Trophoblast cell (in vitro differentiated cells and primary cell): Measurements from ENCODE around the gene HOXC11.
A peak's percentile ranks its signal among the peaks of the same experiment; 100 is the strongest.

ENCODE experiments used
- DNase-seq, 2 donors: peaks; one replicate each; pipeline ENCODE4 v3.0.0-alpha.2; 2016
- H2AFZ ChIP-seq: 2 replicates; pipeline ENCODE4 v1.6.1; 2013; ENCODE audit warnings: low read length, moderate library complexity, mild to moderate bottlenecking; ENCODE audit not compliant: insufficient read depth, poor library complexity
- H2AK5ac ChIP-seq: 2 replicates; pipeline ENCODE4 v1.6.1; 2013; ENCODE audit warnings: mild to moderate bottlenecking, low read length
- H2BK120ac ChIP-seq: 2 replicates; pipeline ENCODE4 v1.6.1; 2013; ENCODE audit warnings: low read length, mild to moderate bottlenecking, moderate library complexity; ENCODE audit not compliant: insufficient read depth, poor library complexity
- H2BK12ac ChIP-seq: 2 replicates; pipeline ENCODE4 v1.6.1; 2013; ENCODE audit warnings: mild to moderate bottlenecking, low read length, moderate library complexity
- H2BK5ac ChIP-seq: 2 replicates; pipeline ENCODE4 v1.6.1; 2013; ENCODE audit warnings: low read length, low read depth, moderate library complexity, mild to moderate bottlenecking; ENCODE audit not compliant: poor library complexity
- H3K14ac ChIP-seq: 2 replicates; pipeline ENCODE4 v1.6.1; 2013; ENCODE audit warnings: mild to moderate bottlenecking, low read length
- H3K18ac ChIP-seq: 2 replicates; pipeline ENCODE4 v1.6.1; 2013; ENCODE audit warnings: mild to moderate bottlenecking, low read length
- H3K23ac ChIP-seq: 2 replicates; pipeline ENCODE4 v1.6.1; 2013; ENCODE audit warnings: low read length
- H3K27ac ChIP-seq: 2 replicates; pipeline ENCODE4 v1.5.1; 2013; ENCODE audit warnings: low read depth, mild to moderate bottlenecking, inconsistent platforms, low read length, moderate library complexity
- H3K27me3 ChIP-seq: 2 replicates; pipeline ENCODE4 v1.6.1; 2013; ENCODE audit warnings: inconsistent platforms, mild to moderate bottlenecking, low read length, moderate library complexity; ENCODE audit not compliant: insufficient read depth
- H3K36me3 ChIP-seq, 2 experiments: 1 replicate in 1 of 2; 2 replicates in 1 of 2; pipeline ENCODE4 v1.6.1; 2013; ENCODE audit warnings: low read length in 2 of 2, mild to moderate bottlenecking in 2 of 2, moderate library complexity in 1 of 2; ENCODE audit not compliant: insufficient read depth in 2 of 2, control insufficient read depth in 1 of 2
- H3K4ac ChIP-seq: 2 replicates; pipeline ENCODE4 v1.6.1; 2013; ENCODE audit warnings: low read depth, mild to moderate bottlenecking, low read length, moderate library complexity
- H3K4me1 ChIP-seq, 2 experiments: 1 replicate in 1 of 2; 2 replicates in 1 of 2; pipeline ENCODE4 v1.6.1; 2013; ENCODE audit warnings: low read length in 2 of 2, mild to moderate bottlenecking in 2 of 2, moderate library complexity in 1 of 2; ENCODE audit not compliant: insufficient read depth in 2 of 2, control insufficient read depth in 1 of 2
- H3K4me2 ChIP-seq: 2 replicates; pipeline ENCODE4 v1.6.1; 2013; ENCODE audit warnings: inconsistent platforms, mild to moderate bottlenecking, low read length, moderate library complexity
- H3K4me3 ChIP-seq: 2 replicates; pipeline ENCODE4 v1.5.1; 2013; ENCODE audit warnings: mild to moderate bottlenecking, low read depth, low read length, inconsistent platforms
- H3K79me1 ChIP-seq: one replicate; pipeline ENCODE4 v1.6.1; 2013; ENCODE audit warnings: low read length
- H3K79me2 ChIP-seq: 2 replicates; pipeline ENCODE4 v1.6.1; 2013; ENCODE audit warnings: low read length, mild to moderate bottlenecking; ENCODE audit not compliant: control insufficient read depth, insufficient read depth, poor library complexity
- H3K9ac ChIP-seq: 2 replicates; pipeline ENCODE4 v1.6.1; 2013; ENCODE audit warnings: mild to moderate bottlenecking, low read length
- H3K9me3 ChIP-seq: 2 replicates; pipeline ENCODE4 v1.6.1; 2013; ENCODE audit warnings: low read depth, mild to moderate bottlenecking, control low read depth, inconsistent platforms, low read length; ENCODE audit not compliant: insufficient read depth
- H4K12ac ChIP-seq: 2 replicates; pipeline ENCODE4 v1.6.1; 2013; ENCODE audit warnings: low read depth, mild to moderate bottlenecking, low read length, moderate library complexity
- H4K8ac ChIP-seq: 2 replicates; pipeline ENCODE4 v1.6.1; 2013; ENCODE audit warnings: low read depth, mild to moderate bottlenecking, low read length, moderate library complexity
- H4K91ac ChIP-seq: one replicate; pipeline ENCODE4 v1.6.1; 2013; ENCODE audit warnings: low read depth, mild to moderate bottlenecking, low read length, moderate library complexity
- WGBS: extraction: QIAGEN DNeasy Blood & Tissue Kit; methylation state at CpG from one replicate; pipeline ENCODE4 v1.1.7; 2013; ENCODE audit warnings: missing lambda C conversion rate; ENCODE audit not compliant: insufficient read length, insufficient coverage; ENCODE audit errors: extremely low coverage; 5-methylcytosine and 5-hydroxymethylcytosine counted together

HOXC11 gene

DNA sequence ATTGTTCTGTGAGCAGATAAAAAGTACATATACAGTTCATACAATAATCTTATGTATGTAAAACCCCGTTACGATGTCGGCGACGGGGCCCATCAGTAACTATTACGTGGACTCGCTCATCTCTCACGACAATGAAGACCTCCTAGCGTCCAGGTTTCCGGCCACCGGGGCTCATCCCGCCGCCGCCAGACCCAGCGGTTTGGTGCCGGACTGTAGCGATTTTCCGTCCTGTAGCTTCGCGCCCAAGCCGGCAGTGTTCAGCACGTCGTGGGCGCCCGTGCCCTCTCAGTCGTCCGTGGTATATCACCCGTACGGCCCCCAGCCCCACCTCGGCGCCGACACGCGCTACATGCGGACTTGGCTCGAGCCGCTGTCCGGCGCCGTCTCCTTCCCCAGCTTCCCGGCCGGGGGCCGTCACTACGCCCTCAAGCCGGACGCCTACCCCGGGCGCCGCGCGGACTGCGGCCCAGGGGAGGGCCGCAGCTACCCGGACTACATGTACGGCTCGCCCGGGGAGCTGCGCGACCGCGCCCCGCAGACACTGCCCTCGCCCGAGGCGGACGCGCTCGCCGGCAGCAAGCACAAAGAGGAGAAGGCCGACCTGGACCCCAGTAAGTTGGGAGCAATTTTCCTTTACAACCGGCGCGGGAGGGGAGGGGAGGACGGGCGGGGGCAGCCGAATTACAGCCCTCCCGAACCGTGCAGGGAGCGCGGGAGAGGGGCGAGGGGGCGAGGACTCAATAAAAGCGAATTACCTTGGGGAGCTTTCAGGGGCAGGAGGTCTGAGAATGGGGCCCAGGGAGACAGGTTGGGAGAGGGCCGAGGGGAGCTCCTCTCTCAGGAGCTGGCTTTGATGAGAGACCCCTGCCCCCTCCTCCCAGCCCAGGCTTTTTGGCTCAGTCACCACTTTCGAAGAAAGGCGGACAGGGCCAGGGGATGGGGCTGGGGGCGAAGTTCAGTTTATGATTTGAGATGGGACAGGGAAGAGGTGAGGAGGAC lies 27.5 kb downstream of the HOXC11 start, which contains the start of gene HOXC9:
Gene HOXC9 (plus strand): TSS at position 46 of the 999 bp plus-strand sequence. CDS start 28 bp downstream, at position 74.
- no peak within 1 kb of the TSS for H2BK120ac ChIP-seq
- H3K9ac ChIP-seq = no peak within 1 kb of the TSS
- H3K18ac ChIP-seq = no peak within 1 kb of the TSS
- H2AFZ ChIP-seq = no peak within 1 kb of the TSS
- no CpG with 5 or more reads among the region's 87 CpGs for WGBS
- H3K79me1 ChIP-seq = no peaks in the 10 kb centered on the region
- H3K79me2 ChIP-seq = no peaks in the 10 kb centered on the region
- peak within 1 kb of the TSS; percentile 66 for H3K4me2 ChIP-seq
- H3K9me3 ChIP-seq = peaks cover 12% of the 10 kb centered on the region
- no peaks in the 10 kb centered on the region for H3K36me3 ChIP-seq
- no peak within 1 kb of the TSS for H4K8ac ChIP-seq
- no peak within 1 kb of the TSS for H2AK5ac ChIP-seq
- H3K4me1 ChIP-seq = peaks cover 0 to 7% of the 10 kb centered on the region in 2 experiments
- no peak within 1 kb of the TSS for H2BK5ac ChIP-seq
- no peak within 1 kb of the TSS for H4K12ac ChIP-seq
- H3K4me3 ChIP-seq = no peak within 1 kb of the TSS
- no peak within 1 kb of the TSS for H4K91ac ChIP-seq
- no peak within 1 kb of the TSS for H2BK12ac ChIP-seq
- DNase-seq = peak in 1 of 2 donors; percentile 57
- H3K4ac ChIP-seq = no peak within 1 kb of the TSS
- H3K27ac ChIP-seq = no peak within 1 kb of the TSS
- no peak within 1 kb of the TSS for H3K23ac ChIP-seq
- no peak within 1 kb of the TSS for H3K14ac ChIP-seq
- H3K27me3 ChIP-seq = peaks cover 98% of the 10 kb centered on the region

DNA sequence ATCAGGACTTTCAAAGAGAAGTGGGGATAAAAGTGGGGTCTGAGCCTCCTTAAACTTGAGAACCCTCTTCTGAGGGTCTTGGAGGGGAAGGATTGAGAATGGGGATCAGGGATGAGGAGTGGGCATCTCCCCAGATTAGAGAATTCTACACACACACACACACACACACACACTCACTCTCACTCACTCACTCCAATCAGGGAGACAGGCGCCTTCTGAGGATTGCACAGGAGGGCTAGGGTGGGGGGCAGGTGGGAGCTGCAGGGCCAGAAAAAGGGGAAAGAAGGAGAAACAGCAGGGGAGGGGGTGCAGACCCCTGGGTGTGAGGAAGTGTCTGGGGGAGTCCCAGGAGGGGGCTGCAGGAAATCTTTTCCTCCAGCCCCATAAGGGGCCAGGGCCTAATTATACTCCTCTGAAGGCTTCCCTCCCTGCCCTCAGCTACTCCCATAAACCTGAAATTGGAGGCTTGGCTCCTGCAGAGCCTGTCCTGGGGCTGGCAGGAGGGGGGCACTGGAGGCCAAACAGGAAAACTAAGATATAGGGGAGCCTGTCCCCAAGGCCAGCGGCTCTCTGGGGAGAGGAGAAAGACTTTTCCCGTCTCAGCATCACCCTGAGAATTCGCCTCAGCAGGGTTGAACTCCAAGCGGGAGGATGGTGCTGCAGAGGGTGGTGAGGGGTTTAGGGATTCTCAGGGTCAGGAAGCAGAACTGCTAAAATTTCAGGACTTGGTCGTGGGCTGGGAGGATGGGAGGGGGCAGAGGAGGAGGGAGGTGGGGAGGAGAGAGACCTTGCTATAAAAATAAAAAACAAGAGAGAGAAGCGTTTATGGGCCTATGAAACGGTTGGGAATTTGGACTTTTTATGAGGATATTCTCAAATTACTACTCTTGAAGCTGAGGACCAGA lies 28.6 kb downstream of the HOXC11 start:
- Histone ChIP-seq H3K23ac (no peak overlapping the region), H4K91ac (no peak overlapping the region), H2BK5ac (no peak overlapping the region), H2BK12ac (no peak overlapping the region), H3K4ac (no peak overlapping the region), H3K18ac (no peak overlapping the region), H2AK5ac (no peak overlapping the region), H2AFZ (no peak overlapping the region), H3K14ac (no peak overlapping the region), H3K9ac (no peak overlapping the region), H2BK120ac (no peak overlapping the region), H4K8ac (no peak overlapping the region), H3K79me2 (no peaks in the 10 kb centered on the region), H3K79me1 (no peaks in the 10 kb centered on the region), H3K4me3 (no peak overlapping the region), H4K12ac (no peak overlapping the region), H3K4me2 (no peak overlapping the region), H3K27me3 (peaks cover 97% of the 10 kb centered on the region), H3K9me3 (peaks cover 10% of the 10 kb centered on the region), H3K27ac (no peak overlapping the region), H3K4me1 (peaks cover 0 to 3% of the 10 kb centered on the region in 2 experiments), H3K36me3 (no peaks in the 10 kb centered on the region)
- DNase-seq = no peak
- WGBS = no CpG with 5 or more reads among the region's 8 CpGs

GRCh38 chr12:54002278-54002914 lies 29.5 kb downstream of the HOXC11 start:
- H3K4me3 ChIP-seq = no peak overlapping the region
- peaks cover 95% of the 10 kb centered on the region for H3K27me3 ChIP-seq
- no peak overlapping the region for H4K91ac ChIP-seq
- H4K12ac ChIP-seq = no peak overlapping the region
- H3K18ac ChIP-seq = no peak overlapping the region
- WGBS = no CpG with 5 or more reads among the region's 19 CpGs
- H3K14ac ChIP-seq = no peak overlapping the region
- H3K4me1 ChIP-seq = peaks cover 0 to 3% of the 10 kb centered on the region in 2 experiments
- H2AFZ ChIP-seq = no peak overlapping the region
- H2BK12ac ChIP-seq = no peak overlapping the region
- no peak overlapping the region for H2BK120ac ChIP-seq
- H2BK5ac ChIP-seq = no peak overlapping the region
- no peak for DNase-seq
- no peak overlapping the region for H2AK5ac ChIP-seq
- no peaks in the 10 kb centered on the region for H3K36me3 ChIP-seq
- no peak overlapping the region for H3K4me2 ChIP-seq
- H3K79me2 ChIP-seq = no peaks in the 10 kb centered on the region
- H3K9me3 ChIP-seq = peaks cover 10% of the 10 kb centered on the region
- H4K8ac ChIP-seq = no peak overlapping the region
- no peaks in the 10 kb centered on the region for H3K79me1 ChIP-seq
- no peak overlapping the region for H3K23ac ChIP-seq
- no peak overlapping the region for H3K4ac ChIP-seq
- H3K9ac ChIP-seq = no peak overlapping the region
- no peak overlapping the region for H3K27ac ChIP-seq

- H2BK12ac ChIP-seq = no peak overlapping the region
- DNase-seq = no peak
- H3K36me3 ChIP-seq = no peaks in the 10 kb centered on the region
- no peaks in the 10 kb centered on the region for H3K79me2 ChIP-seq
- no peak overlapping the region for H3K4ac ChIP-seq
- no peak overlapping the region for H4K8ac ChIP-seq
- no peak overlapping the region for H3K4me2 ChIP-seq
- peaks cover 0 to 3% of the 10 kb centered on the region in 2 experiments for H3K4me1 ChIP-seq
- no peak overlapping the region for H2BK120ac ChIP-seq
- H3K14ac ChIP-seq = no peak overlapping the region
- H4K12ac ChIP-seq = no peak overlapping the region
- H3K79me1 ChIP-seq = no peaks in the 10 kb centered on the region
- peaks cover 95% of the 10 kb centered on the region for H3K27me3 ChIP-seq
- H3K9ac ChIP-seq = no peak overlapping the region
- no peak overlapping the region for H3K18ac ChIP-seq
- H3K23ac ChIP-seq = no peak overlapping the region
- no peak overlapping the region for H2AFZ ChIP-seq
- H2AK5ac ChIP-seq = no peak overlapping the region
- no peak overlapping the region for H3K4me3 ChIP-seq
- no CpG with 5 or more reads among the region's 19 CpGs for WGBS
- no peak overlapping the region for H3K27ac ChIP-seq
- H3K9me3 ChIP-seq = peaks cover 10% of the 10 kb centered on the region
- no peak overlapping the region for H4K91ac ChIP-seq
- no peak overlapping the region for H2BK5ac ChIP-seq
Measured at GRCh38 chr12:54002915-54003389, 30.0 kb downstream of the HOXC11 start.
